Suppressor macrophage (primary cell): ENCODE measurements around the gene EIF3C.
"Not testable (repeated sequence)": the region's sequence is repeated elsewhere in the genome, so short reads cannot be mapped to it uniquely, and the experiment has no call there.

Experiments
- DNase-seq, 4 experiments: peaks; one replicate each; pipeline ENCODE4 v3.0.0-alpha.2; 2020 to 2022
- total RNA-seq, 17 experiments: gene quantifications; one replicate each; lab custom pipeline; 2026; ENCODE audit warnings: mixed read lengths in 6 of 17, inconsistent platforms in 3 of 17; lab: John Stamatoyannopoulos, UW

The EIF3C gene
- 1.5 to 7.7 (median 3.4) reads per million in 17 experiments for total RNA-seq

- not testable (repeated sequence) for DNase-seq
These were observed at the start of gene EIF3C for GRCh38 chr16:28711220-28712083. Gene EIF3C, plus strand, starts transcription at chr16:28711464. Its CDS starts 223 bp downstream, at chr16:28711687.

GRCh38 chr16:28666264-28666663 lies 45.0 kb upstream of the EIF3C start:
- not testable (repeated sequence) for DNase-seq

- DNase-seq, result not testable (repeated sequence)
These were observed 43.8 kb upstream of the EIF3C start for GRCh38 chr16:28667480-28667879.

- DNase-seq, result not testable (repeated sequence)
These were observed 43.1 kb upstream of the EIF3C start for GRCh38 chr16:28668199-28668598.

- not testable (repeated sequence) for DNase-seq
These were observed 22.8 kb upstream of the EIF3C start for GRCh38 chr16:28688327-28688952.

- not testable (repeated sequence) for DNase-seq
These were observed 21.8 kb upstream of the EIF3C start for GRCh38 chr16:28689425-28689824.

GRCh38 chr16:28691722-28692121 lies 19.5 kb upstream of the EIF3C start:
- DNase-seq, result not testable (repeated sequence)

- DNase-seq, result not testable (repeated sequence)
These were observed 17.9 kb upstream of the EIF3C start for GRCh38 chr16:28693257-28693950.

- DNase-seq, result not testable (repeated sequence)
These were observed 11.5 kb upstream of the EIF3C start for GRCh38 chr16:28699792-28700191.

- not testable (repeated sequence) for DNase-seq
These were observed 10.9 kb upstream of the EIF3C start for GRCh38 chr16:28700349-28700748.

- DNase-seq, result not testable (repeated sequence)
These were observed 9.9 kb upstream of the EIF3C start for GRCh38 chr16:28701384-28701783.

GRCh38 chr16:28704246-28704645 lies 7.0 kb upstream of the EIF3C start:
- not testable (repeated sequence) for DNase-seq

GRCh38 chr16:28722852-28723650 lies 11.8 kb downstream of the EIF3C start:
- DNase-seq, result not testable (repeated sequence)

- DNase-seq, result not testable (repeated sequence)
These were observed 20.0 kb downstream of the EIF3C start for GRCh38 chr16:28731253-28731652.

- not testable (repeated sequence) for DNase-seq
These were observed 21.3 kb downstream of the EIF3C start for GRCh38 chr16:28732455-28733124.

GRCh38 chr16:28739787-28740186 lies 28.5 kb downstream of the EIF3C start:
- DNase-seq, result not testable (repeated sequence)

GRCh38 chr16:28740631-28741030 lies 29.4 kb downstream of the EIF3C start:
- DNase-seq, result not testable (repeated sequence)

- not testable (repeated sequence) for DNase-seq
These were observed 30.0 kb downstream of the EIF3C start for GRCh38 chr16:28741295-28741694.

GRCh38 chr16:28746618-28747350 lies 35.5 kb downstream of the EIF3C start:
- DNase-seq, result not testable (repeated sequence)

- not testable (repeated sequence) for DNase-seq
These were observed 38.8 kb downstream of the EIF3C start for GRCh38 chr16:28749997-28750465.
